Right kidney (tissue), 1 donor: ENCODE data around the gene FAM200C.

ENCODE experiments used
- DNase-seq: peaks from one replicate; pipeline ENCODE4 v3.0.0-alpha.2; 2016

The FAM200C gene

GRCh38 chr5:160367261-160367660 lies 32.6 kb downstream of the FAM200C start:
- no peak for DNase-seq

- DNase-seq, result no peak
These were observed 33.6 kb downstream of the FAM200C start for GRCh38 chr5:160366230-160366629.

GRCh38 chr5:160363660-160364395 lies 36.0 kb downstream of the FAM200C start:
- DNase-seq, result no peak

- DNase-seq, result no peak
These were observed 36.6 kb downstream of the FAM200C start for GRCh38 chr5:160363211-160363610.

- no peak for DNase-seq
These were observed 38.1 kb downstream of the FAM200C start for GRCh38 chr5:160361624-160362228.

GRCh38 chr5:160360310-160360709 lies 39.5 kb downstream of the FAM200C start:
- DNase-seq, result no peak

GRCh38 chr5:160359816-160360215 lies 40.0 kb downstream of the FAM200C start:
- no peak for DNase-seq

- no peak for DNase-seq
These were observed 40.6 kb downstream of the FAM200C start for GRCh38 chr5:160359242-160359641.

GRCh38 chr5:160357861-160358411 lies 41.9 kb downstream of the FAM200C start:
- DNase-seq, result peak; percentile 25

- no peak for DNase-seq
These were observed 42.5 kb downstream of the FAM200C start for GRCh38 chr5:160357394-160357793.

- DNase-seq, result no peak
These were observed 43.1 kb downstream of the FAM200C start for GRCh38 chr5:160356550-160357347.

GRCh38 chr5:160354666-160355065 lies 45.2 kb downstream of the FAM200C start:
- no peak for DNase-seq

- DNase-seq, result no peak
These were observed 46.5 kb downstream of the FAM200C start for GRCh38 chr5:160353379-160353778.

GRCh38 chr5:160352308-160352707 lies 47.5 kb downstream of the FAM200C start:
- no peak for DNase-seq

GRCh38 chr5:160349935-160350303 lies 49.9 kb downstream of the FAM200C start:
- no peak for DNase-seq

- no peak for DNase-seq
These were observed 50.5 kb downstream of the FAM200C start for GRCh38 chr5:160349249-160349934.

- DNase-seq, result no peak
These were observed 51.8 kb downstream of the FAM200C start for GRCh38 chr5:160348080-160348479.

- no peak for DNase-seq
These were observed 52.4 kb downstream of the FAM200C start for GRCh38 chr5:160347448-160347847.
